ENCODE data around the gene STARD3.

Gene STARD3

DNA sequence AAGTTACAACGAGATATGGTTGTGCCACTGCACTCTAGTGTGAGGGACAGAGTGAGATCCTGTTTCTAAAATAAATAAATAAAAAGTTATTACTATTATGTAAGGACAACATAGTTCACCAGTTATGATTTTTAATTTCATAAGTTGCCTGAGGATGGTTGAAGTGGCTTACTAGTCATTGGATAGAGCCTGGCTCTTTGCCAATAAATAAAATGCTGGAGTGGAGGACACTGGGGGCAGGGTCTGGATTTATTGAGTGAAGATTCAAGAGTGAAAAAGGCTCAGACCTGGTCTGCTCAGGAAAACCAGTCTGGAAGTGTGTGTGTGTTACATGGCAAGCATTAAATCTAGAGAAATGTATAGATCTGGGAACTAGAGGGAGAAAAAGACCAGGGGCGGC, 2.1 kb downstream of the STARD3 start:
- DNase-seq, result no peak

DNA sequence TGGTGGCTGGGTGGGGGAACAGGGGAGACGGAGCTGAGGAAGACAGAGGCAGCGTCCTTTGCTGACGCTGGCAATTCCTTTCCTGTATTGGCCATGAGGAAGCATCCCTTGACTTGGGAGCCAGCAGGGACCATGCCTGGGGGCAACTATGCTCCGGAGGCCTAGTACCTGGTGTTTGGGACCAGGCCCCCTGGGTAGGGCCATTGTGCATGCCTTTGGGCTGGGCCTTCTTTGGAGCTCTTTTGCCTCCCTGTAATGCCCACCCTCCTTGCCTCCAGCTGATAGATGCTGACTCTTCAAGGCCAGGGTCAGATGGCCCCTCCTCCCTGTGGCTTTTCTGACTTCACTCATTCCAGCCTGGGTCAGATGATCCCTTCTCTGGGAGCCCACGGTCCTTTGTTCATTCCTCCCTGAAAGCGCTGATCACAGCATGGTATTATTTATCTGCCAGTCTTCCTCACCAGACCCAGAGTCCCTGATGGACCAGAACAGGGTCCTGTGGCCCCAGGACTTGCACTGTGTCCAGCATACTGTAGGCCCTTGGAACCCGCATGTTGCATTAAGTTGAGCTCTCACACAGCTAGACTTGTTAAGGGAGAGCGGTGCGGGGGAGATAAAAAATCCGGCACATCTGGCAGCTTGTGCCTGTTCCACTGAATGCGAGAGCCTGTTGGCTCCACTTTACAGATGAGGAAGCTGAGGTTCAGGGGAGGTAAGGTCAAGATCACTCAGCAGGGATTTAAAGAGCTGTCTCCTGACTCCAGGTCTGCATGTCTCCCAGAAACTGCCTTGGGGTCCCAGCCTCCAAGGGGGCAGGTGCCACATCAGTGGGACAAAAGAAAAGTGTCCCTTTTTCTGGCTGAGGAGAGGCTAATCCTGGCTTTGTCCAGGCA, 2.9 kb downstream of the STARD3 start:
- no peak for DNase-seq

DNA sequence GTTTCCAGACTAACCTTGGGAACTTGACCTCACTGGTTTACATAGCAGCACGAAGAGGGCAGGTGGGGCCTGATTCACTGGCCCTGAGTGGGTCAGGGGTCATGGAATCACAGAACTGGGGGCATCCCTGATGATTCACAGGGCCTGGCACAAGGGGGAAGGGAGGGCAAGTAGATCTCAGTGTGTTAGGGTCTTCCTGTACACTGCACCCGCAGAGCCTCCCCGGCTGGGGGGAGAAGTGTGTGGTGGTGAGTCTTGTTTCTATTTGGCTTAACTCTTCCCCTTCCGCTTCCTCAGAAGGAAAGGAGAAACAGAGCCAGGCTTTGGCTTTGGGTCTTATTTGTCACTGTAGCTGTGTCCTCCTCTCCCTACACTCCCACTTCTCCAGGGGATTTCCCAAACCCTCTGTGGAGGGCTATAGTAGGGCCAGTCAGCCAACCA, 3.7 kb downstream of the STARD3 start:
- no peak for DNase-seq

DNA sequence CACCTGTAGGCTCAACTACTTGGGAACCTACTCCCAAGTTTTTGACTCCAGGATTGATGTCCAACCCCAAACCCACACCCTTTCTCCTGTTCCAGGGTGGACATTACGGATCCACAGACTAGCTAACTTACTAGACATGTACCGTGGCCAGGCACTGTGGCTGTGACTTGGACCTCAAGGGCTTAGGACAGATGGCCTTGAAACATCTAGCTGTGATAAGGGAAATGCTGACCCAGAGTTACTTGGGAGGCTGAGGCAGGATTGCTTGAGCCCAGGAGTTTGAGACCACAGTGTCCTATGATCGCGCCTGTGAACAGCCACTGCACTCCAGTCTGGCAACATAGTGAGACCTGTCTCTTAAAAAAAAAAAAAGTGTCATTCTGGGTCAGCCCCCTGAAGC, 4.2 kb downstream of the STARD3 start:
- no peak for DNase-seq

DNA sequence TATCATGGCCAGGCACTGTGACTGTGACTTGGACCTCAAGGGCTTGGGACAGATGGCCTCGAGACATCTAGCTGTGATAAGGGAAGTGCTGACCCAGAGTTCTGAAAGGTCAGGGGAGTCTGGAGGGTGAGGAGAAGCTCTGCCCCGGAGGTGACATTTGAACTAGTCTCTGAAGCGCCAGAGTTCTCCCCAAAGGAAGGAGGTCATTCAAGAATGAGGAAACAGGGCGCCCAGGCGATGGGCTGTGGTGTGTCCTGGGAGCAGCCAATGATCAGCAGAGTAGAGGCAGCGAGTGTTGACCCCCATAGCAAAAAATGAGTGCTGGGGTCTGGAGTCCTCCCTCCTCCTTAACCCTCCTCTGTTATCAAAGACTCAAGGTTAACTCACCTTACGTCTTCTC, 4.9 kb downstream of the STARD3 start:
- DNase-seq, result no peak

DNA sequence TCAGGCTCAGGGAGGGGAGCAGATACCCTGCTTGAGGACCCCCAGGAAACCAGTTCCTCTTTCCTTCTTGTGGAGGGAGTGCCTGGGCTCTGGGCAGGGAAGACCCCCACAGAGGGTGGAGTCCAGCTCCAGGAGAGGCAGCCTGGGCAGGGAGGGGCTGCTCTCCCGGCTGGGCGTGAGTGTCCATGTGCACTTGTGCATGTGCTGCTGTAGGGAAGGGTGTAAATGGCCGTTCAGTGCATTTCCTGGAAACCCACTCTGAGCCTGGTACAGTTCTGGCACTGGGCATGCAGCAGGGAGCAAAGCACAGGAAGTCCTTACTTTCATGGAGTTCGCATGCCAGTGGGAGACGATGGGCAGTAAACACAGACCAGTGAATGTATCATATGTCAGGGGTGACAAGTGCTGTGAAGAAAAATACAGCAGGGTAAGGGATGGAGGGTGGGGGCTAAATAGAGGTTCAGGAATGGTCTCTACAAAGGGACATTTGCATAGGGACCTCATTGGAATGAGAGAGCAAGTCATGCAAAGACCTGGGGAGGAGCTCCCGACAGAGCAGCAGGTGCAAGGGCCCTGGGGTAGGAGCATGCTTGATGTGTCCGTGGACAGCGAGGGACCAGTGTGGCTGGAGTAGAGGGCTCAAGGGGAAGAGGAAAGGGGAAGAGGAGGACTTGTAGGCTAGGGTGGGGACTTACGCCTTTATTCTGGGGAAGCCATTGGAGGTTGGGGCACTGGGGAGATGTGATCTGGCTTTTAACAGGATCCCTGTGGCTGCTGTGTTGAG, 5.5 kb downstream of the STARD3 start:
- DNase-seq, result no peak

DNA sequence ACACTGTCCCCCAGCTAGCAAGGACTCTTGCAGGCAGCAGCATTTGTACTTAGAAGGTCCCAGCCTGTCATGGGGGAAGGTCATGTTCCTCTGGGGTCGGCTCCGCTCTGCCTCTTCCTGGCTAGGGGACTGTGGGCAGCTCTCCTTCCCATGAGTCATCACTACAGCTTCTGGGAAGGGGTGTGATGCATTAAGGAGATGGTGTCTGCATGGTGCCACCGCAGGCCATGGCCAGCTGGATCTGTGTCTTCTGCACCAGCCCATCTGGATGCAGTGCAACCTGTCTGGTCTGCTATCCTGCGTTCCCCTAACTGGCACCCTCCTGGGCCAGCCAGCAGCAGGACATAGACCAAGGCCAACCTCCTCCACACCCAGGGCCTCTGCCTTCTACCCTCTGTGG, 6.3 kb downstream of the STARD3 start:
- DNase-seq, result no peak

DNA sequence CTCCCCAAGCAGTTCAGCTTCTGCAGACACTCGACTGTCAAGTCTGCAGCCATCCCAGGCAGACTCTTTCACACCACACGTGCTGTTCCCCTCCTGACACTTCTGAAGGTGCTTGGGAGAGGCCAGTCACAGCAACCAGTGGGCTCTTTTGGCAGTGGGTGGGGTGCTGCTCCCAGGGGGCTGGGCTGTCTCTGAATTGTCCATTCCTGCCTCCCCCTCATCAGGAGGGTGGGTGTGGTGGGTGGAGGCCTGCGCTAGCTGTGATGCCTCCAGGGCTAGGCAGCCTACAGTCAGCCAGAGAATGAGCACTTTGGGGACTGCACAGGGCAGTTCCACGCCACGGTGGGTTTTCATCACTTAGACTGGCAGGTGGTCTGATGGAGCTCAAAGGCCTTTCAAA, 10.3 kb downstream of the STARD3 start:
- no peak for DNase-seq

DNA sequence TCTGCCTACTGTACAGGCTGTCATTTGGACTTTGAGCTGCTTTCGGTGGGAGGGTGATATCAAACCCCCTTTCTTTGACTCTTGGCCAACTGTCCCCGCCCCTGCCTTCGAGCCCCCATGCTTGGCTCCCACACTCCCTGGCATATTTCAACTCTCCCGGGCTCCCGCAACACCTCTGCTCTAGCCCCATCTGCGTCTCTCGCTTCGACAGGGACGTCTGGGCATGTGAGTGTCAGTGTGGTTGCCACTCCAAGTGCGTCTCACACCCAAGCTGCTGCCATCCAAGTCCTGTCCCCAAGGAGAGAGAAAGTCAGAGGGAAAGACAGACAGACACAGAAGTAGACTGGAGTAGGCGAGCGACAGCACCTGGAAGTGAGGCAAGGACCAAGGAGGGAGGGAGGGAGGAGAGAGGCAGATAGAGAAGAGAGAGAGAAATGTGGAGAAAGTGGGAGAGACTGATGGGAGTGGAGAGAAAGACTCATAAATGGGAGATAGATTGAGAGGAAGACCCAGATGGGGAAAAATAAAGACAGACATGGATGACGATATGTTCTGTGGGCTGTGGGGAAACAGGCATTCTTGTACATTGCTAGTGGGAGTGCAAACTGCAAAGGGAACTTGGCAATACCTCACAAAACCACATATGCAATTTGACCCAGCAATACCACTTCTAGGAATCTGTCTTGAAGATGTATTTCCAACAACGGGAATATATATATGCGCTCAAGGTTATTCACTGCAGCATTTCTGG, 11.8 kb downstream of the STARD3 start:
- no peak for DNase-seq

DNA sequence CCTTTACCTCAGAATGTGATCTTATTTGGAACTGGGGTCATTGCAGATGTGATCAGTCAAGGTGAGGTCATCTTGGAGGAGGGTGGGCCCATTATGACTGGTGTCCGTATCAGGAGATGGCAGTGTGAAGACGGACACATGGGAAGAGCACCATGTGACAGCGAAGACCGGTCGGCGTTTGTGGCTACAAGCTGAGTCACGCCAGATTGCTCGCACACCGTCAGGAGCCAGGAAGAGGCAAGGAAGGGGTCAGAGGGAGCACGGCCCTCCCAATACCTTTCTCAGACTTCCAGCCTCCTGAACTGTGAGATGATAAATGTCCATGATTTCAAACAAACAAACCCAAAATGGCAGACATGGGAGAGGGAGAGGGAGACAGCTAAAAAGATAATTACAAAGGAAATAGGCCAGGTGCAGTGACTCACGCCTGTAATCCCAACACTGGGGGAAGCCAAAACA, 13.2 kb downstream of the STARD3 start:
- DNase-seq, result no peak

DNA sequence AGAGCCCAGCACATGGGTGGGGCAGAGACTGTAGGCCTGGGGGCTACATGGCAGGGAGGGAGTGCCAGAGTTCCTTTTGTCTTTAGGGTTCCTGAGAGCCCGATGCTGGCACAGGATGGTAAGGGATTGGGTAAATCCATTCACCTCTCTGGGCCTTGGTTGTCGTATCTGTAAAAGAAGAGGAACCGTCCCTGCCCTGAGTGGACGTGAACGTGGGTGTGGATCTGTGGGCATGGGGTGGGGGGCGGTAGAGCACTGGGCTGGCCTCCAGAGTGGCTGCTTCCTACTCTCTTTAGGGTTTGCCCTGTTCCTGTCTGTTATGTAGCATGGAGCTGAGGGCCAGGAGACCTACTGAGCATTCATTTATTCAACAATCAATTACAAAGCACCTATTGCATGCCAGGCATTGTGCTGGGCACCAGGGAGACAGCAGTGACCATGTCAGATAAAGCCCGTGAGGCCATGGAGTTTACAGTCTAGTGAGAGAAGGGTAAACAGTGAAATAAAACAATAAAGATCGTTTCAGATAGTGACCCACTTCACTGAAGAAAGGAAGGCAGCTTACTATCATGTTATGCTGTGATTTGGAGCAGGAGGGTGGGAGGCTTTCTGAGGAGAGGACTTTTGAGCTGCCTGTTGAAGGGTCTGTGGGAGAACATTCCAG, 15.1 kb downstream of the STARD3 start:
- no peak for DNase-seq

DNA sequence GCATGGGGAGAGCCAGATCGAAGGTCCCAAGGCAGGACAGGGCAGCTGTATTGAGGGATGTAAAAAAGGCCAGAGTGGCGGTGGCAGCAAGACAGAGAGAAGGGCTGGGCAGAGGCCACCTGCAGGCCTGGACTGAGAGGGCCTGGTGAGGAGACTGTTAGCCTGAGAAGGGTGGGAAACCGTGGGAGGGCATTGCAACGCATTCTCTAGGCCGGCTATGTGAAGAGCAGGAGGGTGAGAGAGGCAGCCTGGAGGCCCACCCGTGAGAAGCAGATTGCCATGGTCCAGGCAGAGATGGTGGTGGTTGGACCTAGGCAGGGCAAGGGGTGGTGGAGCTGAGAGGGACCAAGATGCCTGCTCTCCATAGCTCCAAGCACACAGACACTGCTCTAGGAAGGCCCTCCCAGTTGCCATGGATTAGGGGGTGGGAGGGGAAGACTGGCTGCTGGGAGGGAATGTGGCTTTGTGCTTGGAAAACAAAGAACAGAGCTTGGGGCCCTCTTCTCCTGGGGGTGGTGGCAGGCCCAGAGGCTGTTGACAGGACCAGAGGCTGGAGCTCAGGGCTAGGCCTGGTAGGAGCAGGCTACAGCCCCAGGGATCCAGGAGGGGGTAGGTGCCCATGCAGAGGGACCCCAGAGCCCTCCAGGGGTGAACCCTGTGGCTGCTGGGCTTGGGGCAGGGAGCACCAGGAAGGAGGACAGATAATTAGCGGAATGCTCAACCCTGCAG, 15.8 kb downstream of the STARD3 start:
- DNase-seq, result no peak

DNA sequence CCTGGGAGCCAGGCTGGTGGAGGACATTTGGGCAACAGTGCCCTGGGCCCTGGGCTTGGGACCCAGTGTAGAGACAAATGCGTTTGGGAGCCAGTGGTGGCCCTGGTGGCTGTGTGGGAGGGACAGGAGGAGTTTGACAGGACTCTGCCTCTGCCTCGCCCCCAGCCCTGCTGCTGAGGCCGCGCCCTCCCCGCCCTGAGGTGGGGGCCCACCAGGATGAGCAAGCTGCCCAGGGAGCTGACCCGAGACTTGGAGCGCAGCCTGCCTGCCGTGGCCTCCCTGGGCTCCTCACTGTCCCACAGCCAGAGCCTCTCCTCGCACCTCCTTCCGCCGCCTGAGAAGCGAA, 16.3 kb downstream of the STARD3 start:
- no peak for DNase-seq

DNA sequence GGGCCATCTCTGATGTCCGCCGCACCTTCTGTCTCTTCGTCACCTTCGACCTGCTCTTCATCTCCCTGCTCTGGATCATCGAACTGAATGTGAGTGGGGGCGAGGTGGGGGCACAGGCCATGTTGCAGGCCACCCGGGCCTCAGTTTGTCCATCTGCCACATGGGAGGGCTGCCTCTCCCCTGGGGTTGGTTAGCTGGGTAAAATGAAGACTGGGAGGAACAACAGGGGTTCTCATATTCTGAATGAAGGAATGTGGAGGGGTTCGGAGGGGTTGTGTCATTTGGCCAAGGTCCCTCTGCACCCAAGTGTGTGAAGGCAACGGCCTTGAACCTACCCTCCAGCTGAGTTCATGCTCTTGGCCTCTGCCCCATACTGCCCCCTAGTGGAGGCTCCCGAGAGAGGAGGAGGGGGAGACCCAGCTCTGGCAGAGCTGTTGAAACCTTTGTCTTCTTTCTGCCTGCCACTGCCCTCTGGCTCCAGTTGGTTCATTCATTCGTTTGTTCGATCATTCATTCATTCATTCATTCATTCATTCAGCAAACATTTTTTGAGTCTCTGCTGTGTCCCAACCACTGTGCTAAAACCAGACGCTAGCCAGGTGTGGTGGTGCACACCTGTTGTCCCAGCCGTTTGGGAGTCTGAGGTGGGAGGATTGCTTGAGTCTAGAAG, 16.9 kb downstream of the STARD3 start:
- DNase-seq, result peak; percentile 66

DNA sequence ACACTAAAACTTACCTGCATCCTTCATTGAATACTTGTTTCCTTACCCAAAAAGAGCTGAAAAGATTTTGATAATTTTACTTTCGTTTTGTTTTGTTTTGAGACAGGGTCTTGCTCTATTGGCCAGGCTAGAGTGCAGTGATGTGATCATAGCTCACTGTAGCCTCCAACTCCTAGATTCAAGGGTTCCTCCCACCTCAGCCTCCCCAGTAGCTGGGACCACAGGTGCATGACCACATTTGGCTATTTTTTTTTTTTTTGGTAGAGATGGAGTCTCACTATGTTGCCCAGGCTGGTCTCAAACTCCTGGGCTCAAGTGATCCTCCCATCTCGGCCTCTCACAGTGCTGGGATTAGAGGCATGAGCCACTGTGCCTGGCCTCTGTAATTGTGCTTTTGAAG, 18.2 kb downstream of the STARD3 start:
- DNase-seq, result no peak

DNA sequence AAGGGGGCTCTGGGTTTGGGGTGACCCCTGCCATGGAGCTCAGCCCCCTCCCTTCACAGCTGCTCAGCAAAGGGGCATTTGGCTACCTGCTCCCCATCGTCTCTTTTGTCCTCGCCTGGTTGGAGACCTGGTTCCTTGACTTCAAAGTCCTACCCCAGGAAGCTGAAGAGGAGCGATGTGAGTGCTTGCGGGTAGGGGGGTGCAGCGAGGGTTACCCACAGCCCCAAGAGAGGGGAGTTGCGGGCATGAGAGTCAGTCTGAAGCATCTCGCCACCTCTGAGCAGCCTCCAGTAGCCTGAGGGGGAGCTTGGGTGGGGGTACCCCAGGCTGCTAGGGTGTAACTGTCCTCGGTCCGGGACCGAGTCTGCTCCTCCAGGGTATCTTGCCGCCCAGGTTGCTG, 21.4 kb downstream of the STARD3 start:
- DNase-seq, result no peak

DNA sequence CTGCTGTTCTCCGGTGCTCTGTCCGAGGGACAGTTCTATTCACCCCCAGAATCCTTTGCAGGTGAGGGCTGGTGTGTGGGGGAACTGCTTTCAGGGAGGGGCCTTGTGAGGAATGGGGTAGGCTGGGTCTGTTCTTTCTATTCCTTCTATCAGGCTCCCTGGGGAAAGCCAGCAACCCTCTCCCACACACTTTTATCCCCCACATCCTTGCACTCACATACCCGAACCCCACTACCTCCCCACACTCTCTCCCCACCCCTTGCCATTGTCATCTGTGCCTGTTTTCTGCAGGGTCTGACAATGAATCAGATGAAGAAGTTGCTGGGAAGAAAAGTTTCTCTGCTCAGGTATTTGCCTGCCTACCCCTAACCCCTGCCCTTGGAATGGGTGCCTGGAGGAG, 21.8 kb downstream of the STARD3 start:
- DNase-seq, result no peak

DNA sequence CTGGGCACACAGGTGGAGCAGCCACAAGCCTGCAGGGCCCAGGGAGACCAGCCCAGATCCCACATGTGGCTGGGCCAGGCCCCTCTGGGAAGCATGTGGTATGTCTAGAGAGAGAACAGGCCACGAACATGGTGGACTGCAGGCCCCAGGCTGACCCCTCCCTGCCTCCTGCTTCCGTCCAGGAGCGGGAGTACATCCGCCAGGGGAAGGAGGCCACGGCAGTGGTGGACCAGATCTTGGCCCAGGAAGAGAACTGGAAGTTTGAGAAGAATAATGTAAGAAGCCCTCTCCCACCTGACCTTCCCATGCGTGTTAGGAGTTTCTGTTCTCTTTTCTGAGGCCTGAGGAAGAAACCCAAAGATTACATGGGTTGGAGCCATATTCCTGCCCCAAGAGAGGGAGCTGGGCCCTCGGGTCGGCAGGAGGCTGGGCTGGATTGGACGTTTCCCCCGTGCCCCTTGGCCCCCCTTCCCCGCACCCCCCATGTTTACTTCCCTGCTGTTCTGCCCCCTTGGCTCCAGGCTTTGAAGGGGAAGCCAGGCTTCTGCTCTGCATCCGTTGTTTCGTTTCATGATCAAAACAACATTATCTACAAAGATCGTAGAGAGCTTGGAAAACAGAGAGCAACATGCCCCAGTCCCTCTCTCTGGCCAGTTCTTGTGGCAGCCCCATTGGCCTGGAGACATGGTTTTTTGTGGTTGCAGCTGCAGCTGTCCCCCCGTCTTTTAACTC, 22.5 kb downstream of the STARD3 start:
- DNase-seq, result no peak

DNA sequence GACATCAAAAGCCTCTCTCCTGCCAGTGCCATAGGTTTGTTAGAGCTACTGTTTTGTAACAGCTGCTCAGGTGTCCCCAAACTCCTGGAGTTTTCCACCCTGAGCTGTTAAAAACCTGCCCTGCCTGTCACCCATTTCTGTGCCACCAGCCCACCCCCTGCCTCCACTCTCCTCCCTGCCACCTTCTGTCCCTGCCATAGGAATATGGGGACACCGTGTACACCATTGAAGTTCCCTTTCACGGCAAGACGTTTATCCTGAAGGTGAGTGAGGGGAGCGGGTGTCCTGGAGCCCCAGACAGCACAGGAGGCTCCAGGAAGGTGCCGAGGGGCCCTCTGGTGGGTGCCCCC, 23.0 kb downstream of the STARD3 start:
- no peak for DNase-seq

DNA sequence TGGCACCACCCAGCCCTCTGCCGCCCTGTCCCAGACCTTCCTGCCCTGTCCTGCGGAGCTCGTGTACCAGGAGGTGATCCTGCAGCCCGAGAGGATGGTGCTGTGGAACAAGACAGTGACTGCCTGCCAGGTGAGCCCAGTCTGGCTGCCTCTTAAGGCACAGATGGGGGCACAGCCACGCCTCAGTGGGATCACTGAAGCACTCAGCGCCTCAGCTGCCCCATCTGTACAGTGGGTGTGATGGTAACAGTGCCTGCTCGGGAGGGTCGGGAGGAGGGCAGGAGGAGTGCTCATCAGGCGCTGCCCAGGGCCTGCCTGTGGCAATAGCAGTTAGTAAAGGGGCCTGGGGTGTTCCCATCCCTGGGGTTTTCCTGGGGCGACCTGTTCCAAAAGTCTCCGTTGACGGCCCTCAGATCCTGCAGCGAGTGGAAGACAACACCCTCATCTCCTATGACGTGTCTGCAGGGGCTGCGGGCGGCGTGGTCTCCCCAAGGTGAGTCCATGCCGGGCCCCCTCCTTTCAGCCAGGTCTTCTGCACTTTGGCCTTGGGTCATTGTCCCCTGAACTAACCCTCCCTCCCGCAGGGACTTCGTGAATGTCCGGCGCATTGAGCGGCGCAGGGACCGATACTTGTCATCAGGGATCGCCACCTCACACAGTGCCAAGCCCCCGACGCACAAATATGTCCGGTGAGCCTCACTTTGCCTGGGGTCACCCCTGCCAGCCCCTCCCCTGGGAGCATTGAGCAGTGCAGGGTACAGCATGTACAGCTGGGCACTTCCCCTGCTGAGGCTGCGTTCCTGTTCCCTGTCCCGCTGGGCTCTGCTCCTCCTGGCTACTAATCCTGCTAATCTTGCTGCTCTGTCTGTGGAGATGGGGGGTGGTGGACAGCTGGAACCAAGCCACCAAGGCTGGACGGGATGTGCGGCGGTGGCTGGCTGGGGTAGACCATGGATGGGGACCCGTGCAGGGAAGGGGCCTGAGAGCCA, 23.7 kb downstream of the STARD3 start:
- no peak for DNase-seq
